HepG2 (cell line): ENCODE data around the gene DAAM1. TPM values are rescaled to one million over a fixed set of nuclear protein-coding genes. Genes with fewer than 3 reads are reported as not detected.
A peak's percentile ranks its signal among the peaks of the same experiment; 100 is the strongest.

Source experiments
- BHLHE40 ChIP-seq: IDR thresholded peaks from 2 replicates; pipeline ENCODE4 v1.6.1; 2011; ENCODE audit warnings: low read length, improper control_type of control experiment
- SALL1 ChIP-seq: sonication (generic); formaldehyde crosslinking; IDR thresholded peaks from 2 replicates; pipeline ENCODE4 v1.8.0; 2022; ENCODE audit warnings: mild to moderate bottlenecking, missing genetic modification reagents
- SATB2 ChIP-seq: sonication (generic); formaldehyde crosslinking; IDR thresholded peaks from 2 replicates; pipeline ENCODE4 v1.5.0; 2020; ENCODE audit warnings: missing genetic modification reagents
- SP4 ChIP-seq: sonication (generic); formaldehyde crosslinking; IDR thresholded peaks from 2 replicates; pipeline ENCODE4 v1.8.1; 2023; ENCODE audit warnings: mild to moderate bottlenecking, missing genetic modification reagents
- ZFP41 ChIP-seq: sonication (generic); formaldehyde crosslinking; IDR thresholded peaks from 2 replicates; pipeline ENCODE4 v1.4.0; 2020; ENCODE audit warnings: mild to moderate bottlenecking, missing genetic modification reagents, borderline replicate concordance
- ZNF616 ChIP-seq: sonication (generic); formaldehyde crosslinking; IDR thresholded peaks from 2 replicates; pipeline ENCODE4 v1.5.0; 2020; ENCODE audit warnings: low read depth, mild to moderate bottlenecking, missing genetic modification reagents
- ZNF746 ChIP-seq: sonication (generic); formaldehyde crosslinking; IDR thresholded peaks from 2 replicates; pipeline ENCODE4 v1.8.0; 2022; ENCODE audit warnings: mild to moderate bottlenecking, missing genetic modification reagents
- ZSCAN31 ChIP-seq: sonication (generic); formaldehyde crosslinking; IDR thresholded peaks from 2 replicates; pipeline ENCODE4 v1.5.0; 2020; ENCODE audit warnings: low read depth, mild to moderate bottlenecking, missing genetic modification reagents
- polyA plus RNA-seq, 8 experiments: library from polyadenylated mRNA; depleted of rRNA in 3 of 8; stranded (reverse) in 7 of 8; unstranded in 1 of 8; fragments of >200 nt; fragmentation: Illumina TruSeq in 4 of 8; extraction: Trizol in 4 of 8; gene quantifications; 2 replicates each; pipeline versions ENCODE4 v1.2.1 to v1.2.3, GENCODE V29; 2011 to 2016; ENCODE audit warnings: low read depth in 4 of 8, missing spikeins in 1 of 8, mixed read lengths in 1 of 8; ENCODE audit not compliant: insufficient read depth in 1 of 8
- total RNA-seq, 5 experiments: library from RNA; depleted of rRNA; stranded (reverse); fragments of >200 nt; fragmentation: Illumina TruSeq; extraction: Trizol; gene quantifications; 2 replicates each; pipeline ENCODE4 v1.2.3, GENCODE V29; 2016; ENCODE audit warnings: low read depth in 1 of 5
- TF ChIP-seq, protein P1 (sequence below): sonication (generic); formaldehyde crosslinking; IDR thresholded peaks from 2 replicates; pipeline ENCODE4 v1.4.0; 2020; ENCODE audit warnings: mild to moderate bottlenecking, missing genetic modification reagents
- TF ChIP-seq, protein P2 (sequence below): sonication (generic); formaldehyde crosslinking; IDR thresholded peaks from 2 replicates; pipeline ENCODE4 v1.4.0; 2020; ENCODE audit warnings: missing genetic modification reagents
- TF ChIP-seq, protein P3 (sequence below): sonication (generic); formaldehyde crosslinking; IDR thresholded peaks from 2 replicates; pipeline ENCODE4 v1.4.0; 2020; ENCODE audit warnings: mild to moderate bottlenecking, low read depth, missing genetic modification reagents
- TF ChIP-seq, protein P4 (sequence below): sonication (generic); formaldehyde crosslinking; IDR thresholded peaks from 2 replicates; pipeline ENCODE4 v1.5.1; 2020; ENCODE audit warnings: mild to moderate bottlenecking, missing genetic modification reagents, borderline replicate concordance

DAAM1 gene
- total and polyA plus RNA-seq, 2 of the 13 experiments (the other 11 are each of a cell fraction or from before 2014, with no cell fraction given) = 10.9 to 24.5 TPM

DNA sequence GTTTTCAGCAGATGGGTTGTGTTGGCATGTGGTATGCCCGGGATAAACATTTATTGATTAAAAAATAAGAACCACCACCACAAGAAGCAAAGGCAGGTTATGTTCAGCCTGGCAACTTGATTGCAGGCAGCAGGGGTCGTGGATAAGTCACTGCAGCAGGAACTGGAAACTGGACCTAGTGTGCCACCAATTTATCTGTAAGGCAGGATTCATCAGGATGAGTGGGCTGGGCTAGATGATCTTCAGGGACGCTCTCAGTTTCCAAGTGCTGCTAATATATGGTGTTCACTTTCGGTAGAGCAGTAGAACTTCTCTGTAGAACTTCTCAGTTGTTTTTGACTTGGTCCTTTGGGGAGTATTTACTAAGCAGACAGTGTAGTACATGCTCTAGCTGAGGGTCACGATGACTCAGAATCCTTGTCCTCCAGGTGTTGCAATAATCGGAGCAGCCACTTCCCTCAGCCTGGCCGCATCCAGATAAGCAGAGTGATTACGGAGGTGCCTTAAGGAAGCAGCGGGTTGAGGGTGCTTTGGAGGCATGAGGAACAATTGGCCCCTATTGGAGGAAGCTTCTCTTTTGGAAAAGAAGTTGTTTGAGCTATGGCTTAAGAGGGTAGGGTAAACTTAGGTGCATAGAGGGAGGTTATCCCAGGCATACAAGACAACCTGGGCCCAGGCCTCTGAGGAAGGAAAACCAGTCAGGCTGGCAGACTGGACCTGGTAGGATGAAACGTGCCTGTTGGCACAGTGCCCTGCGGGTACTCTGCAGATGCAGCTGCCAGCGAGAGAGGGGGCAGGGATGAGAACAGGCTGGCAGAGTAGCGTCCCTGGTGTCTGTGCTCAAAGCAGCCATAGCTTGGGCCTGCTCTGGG is 172.7 kb downstream of the DAAM1 start (continued):
- TF ChIP-seq SALL1 (CRISPR knock-in tag) (0 out of 2 replicates have a peak, but pooled peaks have one; percentile 13), ZNF616 (no peak), ZNF746 (CRISPR knock-in tag) (no peak), BHLHE40 (no peak), SATB2 (CRISPR knock-in tag) (no peak), ZFP41 (CRISPR knock-in tag) (no peak), SP4 (CRISPR knock-in tag) (no peak), ZSCAN31 (CRISPR knock-in tag) (no peak)
- TF ChIP-seq, protein P1, sequence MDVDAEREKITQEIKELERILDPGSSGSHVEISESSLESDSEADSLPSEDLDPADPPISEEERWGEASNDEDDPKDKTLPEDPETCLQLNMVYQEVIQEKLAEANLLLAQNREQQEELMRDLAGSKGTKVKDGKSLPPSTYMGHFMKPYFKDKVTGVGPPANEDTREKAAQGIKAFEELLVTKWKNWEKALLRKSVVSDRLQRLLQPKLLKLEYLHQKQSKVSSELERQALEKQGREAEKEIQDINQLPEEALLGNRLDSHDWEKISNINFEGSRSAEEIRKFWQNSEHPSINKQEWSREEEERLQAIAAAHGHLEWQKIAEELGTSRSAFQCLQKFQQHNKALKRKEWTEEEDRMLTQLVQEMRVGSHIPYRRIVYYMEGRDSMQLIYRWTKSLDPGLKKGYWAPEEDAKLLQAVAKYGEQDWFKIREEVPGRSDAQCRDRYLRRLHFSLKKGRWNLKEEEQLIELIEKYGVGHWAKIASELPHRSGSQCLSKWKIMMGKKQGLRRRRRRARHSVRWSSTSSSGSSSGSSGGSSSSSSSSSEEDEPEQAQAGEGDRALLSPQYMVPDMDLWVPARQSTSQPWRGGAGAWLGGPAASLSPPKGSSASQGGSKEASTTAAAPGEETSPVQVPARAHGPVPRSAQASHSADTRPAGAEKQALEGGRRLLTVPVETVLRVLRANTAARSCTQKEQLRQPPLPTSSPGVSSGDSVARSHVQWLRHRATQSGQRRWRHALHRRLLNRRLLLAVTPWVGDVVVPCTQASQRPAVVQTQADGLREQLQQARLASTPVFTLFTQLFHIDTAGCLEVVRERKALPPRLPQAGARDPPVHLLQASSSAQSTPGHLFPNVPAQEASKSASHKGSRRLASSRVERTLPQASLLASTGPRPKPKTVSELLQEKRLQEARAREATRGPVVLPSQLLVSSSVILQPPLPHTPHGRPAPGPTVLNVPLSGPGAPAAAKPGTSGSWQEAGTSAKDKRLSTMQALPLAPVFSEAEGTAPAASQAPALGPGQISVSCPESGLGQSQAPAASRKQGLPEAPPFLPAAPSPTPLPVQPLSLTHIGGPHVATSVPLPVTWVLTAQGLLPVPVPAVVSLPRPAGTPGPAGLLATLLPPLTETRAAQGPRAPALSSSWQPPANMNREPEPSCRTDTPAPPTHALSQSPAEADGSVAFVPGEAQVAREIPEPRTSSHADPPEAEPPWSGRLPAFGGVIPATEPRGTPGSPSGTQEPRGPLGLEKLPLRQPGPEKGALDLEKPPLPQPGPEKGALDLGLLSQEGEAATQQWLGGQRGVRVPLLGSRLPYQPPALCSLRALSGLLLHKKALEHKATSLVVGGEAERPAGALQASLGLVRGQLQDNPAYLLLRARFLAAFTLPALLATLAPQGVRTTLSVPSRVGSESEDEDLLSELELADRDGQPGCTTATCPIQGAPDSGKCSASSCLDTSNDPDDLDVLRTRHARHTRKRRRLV (CRISPR knock-in tag) = no peak
- TF ChIP-seq, protein P2, sequence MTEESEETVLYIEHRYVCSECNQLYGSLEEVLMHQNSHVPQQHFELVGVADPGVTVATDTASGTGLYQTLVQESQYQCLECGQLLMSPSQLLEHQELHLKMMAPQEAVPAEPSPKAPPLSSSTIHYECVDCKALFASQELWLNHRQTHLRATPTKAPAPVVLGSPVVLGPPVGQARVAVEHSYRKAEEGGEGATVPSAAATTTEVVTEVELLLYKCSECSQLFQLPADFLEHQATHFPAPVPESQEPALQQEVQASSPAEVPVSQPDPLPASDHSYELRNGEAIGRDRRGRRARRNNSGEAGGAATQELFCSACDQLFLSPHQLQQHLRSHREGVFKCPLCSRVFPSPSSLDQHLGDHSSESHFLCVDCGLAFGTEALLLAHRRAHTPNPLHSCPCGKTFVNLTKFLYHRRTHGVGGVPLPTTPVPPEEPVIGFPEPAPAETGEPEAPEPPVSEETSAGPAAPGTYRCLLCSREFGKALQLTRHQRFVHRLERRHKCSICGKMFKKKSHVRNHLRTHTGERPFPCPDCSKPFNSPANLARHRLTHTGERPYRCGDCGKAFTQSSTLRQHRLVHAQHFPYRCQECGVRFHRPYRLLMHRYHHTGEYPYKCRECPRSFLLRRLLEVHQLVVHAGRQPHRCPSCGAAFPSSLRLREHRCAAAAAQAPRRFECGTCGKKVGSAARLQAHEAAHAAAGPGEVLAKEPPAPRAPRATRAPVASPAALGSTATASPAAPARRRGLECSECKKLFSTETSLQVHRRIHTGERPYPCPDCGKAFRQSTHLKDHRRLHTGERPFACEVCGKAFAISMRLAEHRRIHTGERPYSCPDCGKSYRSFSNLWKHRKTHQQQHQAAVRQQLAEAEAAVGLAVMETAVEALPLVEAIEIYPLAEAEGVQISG (CRISPR knock-in tag) = no peak
- TF ChIP-seq, protein P3, sequence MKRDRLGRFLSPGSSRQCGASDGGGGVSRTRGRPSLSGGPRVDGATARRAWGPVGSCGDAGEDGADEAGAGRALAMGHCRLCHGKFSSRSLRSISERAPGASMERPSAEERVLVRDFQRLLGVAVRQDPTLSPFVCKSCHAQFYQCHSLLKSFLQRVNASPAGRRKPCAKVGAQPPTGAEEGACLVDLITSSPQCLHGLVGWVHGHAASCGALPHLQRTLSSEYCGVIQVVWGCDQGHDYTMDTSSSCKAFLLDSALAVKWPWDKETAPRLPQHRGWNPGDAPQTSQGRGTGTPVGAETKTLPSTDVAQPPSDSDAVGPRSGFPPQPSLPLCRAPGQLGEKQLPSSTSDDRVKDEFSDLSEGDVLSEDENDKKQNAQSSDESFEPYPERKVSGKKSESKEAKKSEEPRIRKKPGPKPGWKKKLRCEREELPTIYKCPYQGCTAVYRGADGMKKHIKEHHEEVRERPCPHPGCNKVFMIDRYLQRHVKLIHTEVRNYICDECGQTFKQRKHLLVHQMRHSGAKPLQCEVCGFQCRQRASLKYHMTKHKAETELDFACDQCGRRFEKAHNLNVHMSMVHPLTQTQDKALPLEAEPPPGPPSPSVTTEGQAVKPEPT (CRISPR knock-in tag) = no peak
- TF ChIP-seq, protein P4, sequence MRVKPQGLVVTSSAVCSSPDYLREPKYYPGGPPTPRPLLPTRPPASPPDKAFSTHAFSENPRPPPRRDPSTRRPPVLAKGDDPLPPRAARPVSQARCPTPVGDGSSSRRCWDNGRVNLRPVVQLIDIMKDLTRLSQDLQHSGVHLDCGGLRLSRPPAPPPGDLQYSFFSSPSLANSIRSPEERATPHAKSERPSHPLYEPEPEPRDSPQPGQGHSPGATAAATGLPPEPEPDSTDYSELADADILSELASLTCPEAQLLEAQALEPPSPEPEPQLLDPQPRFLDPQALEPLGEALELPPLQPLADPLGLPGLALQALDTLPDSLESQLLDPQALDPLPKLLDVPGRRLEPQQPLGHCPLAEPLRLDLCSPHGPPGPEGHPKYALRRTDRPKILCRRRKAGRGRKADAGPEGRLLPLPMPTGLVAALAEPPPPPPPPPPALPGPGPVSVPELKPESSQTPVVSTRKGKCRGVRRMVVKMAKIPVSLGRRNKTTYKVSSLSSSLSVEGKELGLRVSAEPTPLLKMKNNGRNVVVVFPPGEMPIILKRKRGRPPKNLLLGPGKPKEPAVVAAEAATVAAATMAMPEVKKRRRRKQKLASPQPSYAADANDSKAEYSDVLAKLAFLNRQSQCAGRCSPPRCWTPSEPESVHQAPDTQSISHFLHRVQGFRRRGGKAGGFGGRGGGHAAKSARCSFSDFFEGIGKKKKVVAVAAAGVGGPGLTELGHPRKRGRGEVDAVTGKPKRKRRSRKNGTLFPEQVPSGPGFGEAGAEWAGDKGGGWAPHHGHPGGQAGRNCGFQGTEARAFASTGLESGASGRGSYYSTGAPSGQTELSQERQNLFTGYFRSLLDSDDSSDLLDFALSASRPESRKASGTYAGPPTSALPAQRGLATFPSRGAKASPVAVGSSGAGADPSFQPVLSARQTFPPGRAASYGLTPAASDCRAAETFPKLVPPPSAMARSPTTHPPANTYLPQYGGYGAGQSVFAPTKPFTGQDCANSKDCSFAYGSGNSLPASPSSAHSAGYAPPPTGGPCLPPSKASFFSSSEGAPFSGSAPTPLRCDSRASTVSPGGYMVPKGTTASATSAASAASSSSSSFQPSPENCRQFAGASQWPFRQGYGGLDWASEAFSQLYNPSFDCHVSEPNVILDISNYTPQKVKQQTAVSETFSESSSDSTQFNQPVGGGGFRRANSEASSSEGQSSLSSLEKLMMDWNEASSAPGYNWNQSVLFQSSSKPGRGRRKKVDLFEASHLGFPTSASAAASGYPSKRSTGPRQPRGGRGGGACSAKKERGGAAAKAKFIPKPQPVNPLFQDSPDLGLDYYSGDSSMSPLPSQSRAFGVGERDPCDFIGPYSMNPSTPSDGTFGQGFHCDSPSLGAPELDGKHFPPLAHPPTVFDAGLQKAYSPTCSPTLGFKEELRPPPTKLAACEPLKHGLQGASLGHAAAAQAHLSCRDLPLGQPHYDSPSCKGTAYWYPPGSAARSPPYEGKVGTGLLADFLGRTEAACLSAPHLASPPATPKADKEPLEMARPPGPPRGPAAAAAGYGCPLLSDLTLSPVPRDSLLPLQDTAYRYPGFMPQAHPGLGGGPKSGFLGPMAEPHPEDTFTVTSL (CRISPR knock-in tag) = no peak
